DOHH2 (cell line): ENCODE data around the gene MICA.

Experiments used
- H3F3A ChIP-seq: fragments of 200-600 bp; sonication (generic), shearing (Covaris generic); 2 replicates; pipeline ENCODE4 v1.6.0; 2016; ENCODE audit warnings: antibody characterized with exemption, mild to moderate bottlenecking; ENCODE audit not compliant: control insufficient read depth, insufficient read depth
- H3K27ac ChIP-seq: fragments of 200-600 bp; sonication (generic); 2 replicates; pipeline ENCODE4 v1.5.1; 2014; ENCODE audit warnings: low read depth, mild to moderate bottlenecking, low read length, moderate library complexity
- H3K27me3 ChIP-seq: fragments of 200-600 bp; sonication (generic); 2 replicates; pipeline ENCODE4 v1.6.1; 2014; ENCODE audit warnings: mild to moderate bottlenecking, low read length, mixed read lengths; ENCODE audit not compliant: control insufficient read depth
- H3K36me3 ChIP-seq: fragments of 200-600 bp; sonication (generic); 2 replicates; pipeline ENCODE4 v1.6.1; 2014; ENCODE audit warnings: mild to moderate bottlenecking, low read length, moderate library complexity, mixed read lengths; ENCODE audit not compliant: control insufficient read depth
- H3K4me1 ChIP-seq: fragments of 200-600 bp; sonication (generic); 2 replicates; pipeline ENCODE4 v1.6.1; 2014; ENCODE audit warnings: mild to moderate bottlenecking, low read length, mixed read lengths; ENCODE audit not compliant: control insufficient read depth
- H3K4me2 ChIP-seq: fragments of 200-600 bp; sonication (generic); 2 replicates; pipeline ENCODE4 v1.6.0; 2014; ENCODE audit warnings: mild to moderate bottlenecking, low read length, moderate library complexity
- H3K4me3 ChIP-seq: fragments of 200-600 bp; sonication (generic); 2 replicates; pipeline ENCODE4 v1.5.1; 2014; ENCODE audit warnings: mild to moderate bottlenecking, low read length, mixed read lengths
- H3K79me2 ChIP-seq: fragments of 200-600 bp; sonication (generic); 2 replicates; pipeline ENCODE4 v1.6.1; 2014; ENCODE audit warnings: mild to moderate bottlenecking, low read length, mixed read lengths; ENCODE audit not compliant: control insufficient read depth
- H3K9me2 ChIP-seq: fragments of 200-600 bp; sonication (generic); replicated peaks from 2 replicates; pipeline ENCODE4 v1.6.1; 2014; ENCODE audit warnings: mild to moderate bottlenecking, low read length, mixed read lengths; ENCODE audit not compliant: control insufficient read depth
- H3K9me3 ChIP-seq: fragments of 200-600 bp; sonication (generic); 2 replicates; pipeline ENCODE4 v1.6.1; 2014; ENCODE audit warnings: antibody characterized with exemption, low read length, mixed read lengths; ENCODE audit not compliant: control insufficient read depth, insufficient read depth
- H4K20me1 ChIP-seq: fragments of 200-600 bp; sonication (generic); 2 replicates; pipeline ENCODE4 v1.6.0; 2014; ENCODE audit warnings: low read depth, mild to moderate bottlenecking, antibody characterized with exemption, low read length, moderate library complexity; ENCODE audit not compliant: control insufficient read depth, insufficient read depth
- EZH2phosphoT487 ChIP-seq: fragments of 200-600 bp; sonication (generic); IDR thresholded peaks from 2 replicates; pipeline ENCODE4 v1.6.1; 2017; ENCODE audit warnings: borderline replicate concordance, mild to moderate bottlenecking, antibody characterized with exemption, low read length, moderate library complexity, mixed read lengths
- TF ChIP-seq, protein P1 (sequence below): fragments of 200-600 bp; sonication (generic); IDR thresholded peaks from one replicate; pipeline ENCODE4 v1.5.1; 2014; ENCODE audit warnings: antibody characterized with exemption, mild to moderate bottlenecking, low read depth, low read length; ENCODE audit not compliant: poor library complexity, severe bottlenecking

Gene MICA

DNA sequence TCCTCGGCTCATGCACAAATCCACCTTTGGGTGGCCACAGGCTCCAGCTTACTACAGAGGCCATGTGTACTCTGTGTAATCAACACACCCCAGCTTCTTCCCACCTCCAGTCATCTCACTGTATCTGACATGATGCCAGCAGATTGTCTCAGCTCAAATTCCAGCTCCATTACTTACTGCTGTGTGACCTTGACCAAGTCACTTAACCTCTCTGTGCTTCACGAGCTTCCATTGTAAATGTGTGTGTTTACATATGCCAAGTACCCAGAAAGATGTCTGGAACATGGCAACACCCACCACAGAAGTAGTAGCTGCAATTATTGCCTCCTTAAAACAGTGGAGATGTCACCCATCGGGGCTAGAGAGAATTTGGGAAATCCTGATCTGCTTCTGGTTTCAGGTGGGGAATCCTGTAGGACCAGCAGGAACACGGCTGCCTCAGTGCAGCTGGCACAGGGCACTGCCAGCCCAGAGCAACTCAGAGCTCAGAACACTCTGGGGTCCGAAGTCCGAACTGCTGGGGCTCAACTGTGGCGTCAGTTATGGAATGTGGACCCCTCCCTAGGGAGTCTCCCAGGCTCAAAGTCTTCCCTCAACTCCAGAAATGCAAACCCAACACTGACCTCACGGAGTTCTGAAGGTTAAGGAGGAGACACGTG lies 25.2 kb upstream of the MICA start:
- Histone ChIP-seq H4K20me1 (no peaks in the 10 kb centered on the region), H3K4me2 (no peak overlapping the region)
- TF ChIP-seq EZH2phosphoT487, result no peak
- TF ChIP-seq, protein P1, sequence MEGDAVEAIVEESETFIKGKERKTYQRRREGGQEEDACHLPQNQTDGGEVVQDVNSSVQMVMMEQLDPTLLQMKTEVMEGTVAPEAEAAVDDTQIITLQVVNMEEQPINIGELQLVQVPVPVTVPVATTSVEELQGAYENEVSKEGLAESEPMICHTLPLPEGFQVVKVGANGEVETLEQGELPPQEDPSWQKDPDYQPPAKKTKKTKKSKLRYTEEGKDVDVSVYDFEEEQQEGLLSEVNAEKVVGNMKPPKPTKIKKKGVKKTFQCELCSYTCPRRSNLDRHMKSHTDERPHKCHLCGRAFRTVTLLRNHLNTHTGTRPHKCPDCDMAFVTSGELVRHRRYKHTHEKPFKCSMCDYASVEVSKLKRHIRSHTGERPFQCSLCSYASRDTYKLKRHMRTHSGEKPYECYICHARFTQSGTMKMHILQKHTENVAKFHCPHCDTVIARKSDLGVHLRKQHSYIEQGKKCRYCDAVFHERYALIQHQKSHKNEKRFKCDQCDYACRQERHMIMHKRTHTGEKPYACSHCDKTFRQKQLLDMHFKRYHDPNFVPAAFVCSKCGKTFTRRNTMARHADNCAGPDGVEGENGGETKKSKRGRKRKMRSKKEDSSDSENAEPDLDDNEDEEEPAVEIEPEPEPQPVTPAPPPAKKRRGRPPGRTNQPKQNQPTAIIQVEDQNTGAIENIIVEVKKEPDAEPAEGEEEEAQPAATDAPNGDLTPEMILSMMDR, result no peak

DNA sequence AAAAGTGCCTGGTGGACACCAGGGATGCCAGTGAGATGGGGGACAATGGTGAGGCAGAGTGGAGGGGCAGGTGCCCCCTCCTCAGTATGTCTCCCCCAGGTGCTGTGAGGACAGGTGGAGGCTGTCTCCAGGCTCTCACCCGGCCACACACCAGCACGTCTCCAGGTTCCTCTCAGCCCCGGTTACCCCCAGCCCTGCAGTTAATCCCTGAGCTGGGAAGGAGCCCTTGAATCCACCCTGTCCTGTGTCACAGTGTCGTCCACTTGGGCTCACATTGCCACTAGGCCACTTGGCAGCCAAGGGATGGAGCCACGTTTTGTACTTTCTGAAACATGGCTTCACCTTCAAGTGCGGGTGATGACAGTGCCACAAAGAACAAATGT lies 24.7 kb upstream of the MICA start:
- Histone ChIP-seq H3F3A (no peaks in the 10 kb centered on the region), H3K9me3 (no peaks in the 10 kb centered on the region), H3K4me3 (no peak overlapping the region), H4K20me1 (no peaks in the 10 kb centered on the region), H3K79me2 (no peaks in the 10 kb centered on the region), H3K36me3 (no peaks in the 10 kb centered on the region), H3K4me2 (no peak overlapping the region), H3K27ac (no peak overlapping the region), H3K27me3 (peaks cover 18% of the 10 kb centered on the region), H3K9me2 (no peaks in the 10 kb centered on the region), H3K4me1 (no peaks in the 10 kb centered on the region)
- TF ChIP-seq, protein P1, result no peak
- no peak for TF ChIP-seq EZH2phosphoT487

More for the DNA sequence above, 25.2 kb upstream of the MICA start:
- Histone ChIP-seq H3K9me3 (no peaks in the 10 kb centered on the region), H3K27me3 (peaks cover 18% of the 10 kb centered on the region), H3F3A (no peaks in the 10 kb centered on the region), H3K36me3 (no peaks in the 10 kb centered on the region), H3K27ac (no peak overlapping the region), H3K4me3 (no peak overlapping the region), H3K79me2 (no peaks in the 10 kb centered on the region), H3K9me2 (no peaks in the 10 kb centered on the region), H3K4me1 (no peaks in the 10 kb centered on the region)

DNA sequence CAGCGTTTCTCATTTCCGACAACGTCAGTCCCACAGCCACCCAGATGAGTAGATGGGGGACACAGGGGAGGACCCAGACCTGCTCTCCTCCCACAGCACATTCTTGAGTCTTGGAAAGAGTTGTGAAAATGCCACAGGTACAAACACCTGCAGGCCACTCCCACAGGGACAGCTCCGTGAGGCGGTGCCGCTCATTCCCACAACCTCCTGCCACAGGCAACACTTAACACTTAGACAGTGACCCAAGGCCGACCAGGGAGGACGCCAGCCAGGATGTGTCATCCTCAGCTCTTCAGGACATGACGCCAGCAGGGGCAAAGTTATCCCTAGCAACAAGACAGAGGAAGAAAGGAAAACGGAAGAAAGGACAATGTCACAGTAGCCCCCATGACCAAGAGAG lies 23.5 kb upstream of the MICA start:
- Histone ChIP-seq H3K36me3 (no peaks in the 10 kb centered on the region), H3K9me3 (no peaks in the 10 kb centered on the region), H3K4me1 (no peaks in the 10 kb centered on the region), H3K27me3 (peaks cover 18% of the 10 kb centered on the region), H3K4me2 (no peak overlapping the region), H3K79me2 (no peaks in the 10 kb centered on the region), H3K27ac (no peak overlapping the region), H3K4me3 (no peak overlapping the region), H3F3A (no peaks in the 10 kb centered on the region), H3K9me2 (no peaks in the 10 kb centered on the region), H4K20me1 (no peaks in the 10 kb centered on the region)
- no peak for TF ChIP-seq EZH2phosphoT487
- TF ChIP-seq, protein P1, result no peak
